CD4-positive, alpha-beta memory T cell (primary cell): ENCODE data around the gene VEPH1. TPM values are rescaled to one million over a fixed set of nuclear protein-coding genes. Genes with fewer than 3 reads are reported as not detected.

ENCODE experiments used
- CTCF ChIA-PET: fragments of 350-600 bp; sonication (Branson Sonifier 250); formaldehyde crosslinking; loops from one replicate; lab custom pipeline; 2021; ENCODE audit warnings: inconsistent platforms; ENCODE audit not compliant: partially characterized antibody; lab: Charles Lee
- POLR2A ChIA-PET: fragments of 350-600 bp; sonication (Branson Sonifier 250); formaldehyde crosslinking; loops from one replicate; lab custom pipeline; 2021; ENCODE audit not compliant: partially characterized antibody; lab: Charles Lee
- DNase-seq, 5 donors: peaks; one replicate each; pipeline versions ENCODE4 v3.0.0 to v3.0.0-alpha.2; 2020 to 2022; ENCODE audit warnings: mixed read lengths in 1 of 5
- H3K27ac ChIP-seq: one replicate; pipeline ENCODE4 v1.7.0; 2013; ENCODE audit warnings: low read depth, low read length
- H3K27me3 ChIP-seq: 2 replicates; pipeline ENCODE4 v1.7.0; 2013; ENCODE audit warnings: mild to moderate bottlenecking, low read length, moderate library complexity; ENCODE audit not compliant: insufficient read depth
- H3K36me3 ChIP-seq: 2 replicates; pipeline ENCODE4 v1.7.0; 2013; ENCODE audit warnings: mild to moderate bottlenecking, low read length, moderate library complexity; ENCODE audit not compliant: insufficient read depth
- H3K4me1 ChIP-seq: 2 replicates; pipeline ENCODE4 v1.7.0; 2013; ENCODE audit warnings: mild to moderate bottlenecking, low read length, moderate library complexity; ENCODE audit not compliant: insufficient read depth
- H3K4me3 ChIP-seq, 2 donors: one replicate each; pipeline ENCODE4 v1.7.0; 2013; ENCODE audit warnings: low read length in 2 of 2, mild to moderate bottlenecking in 1 of 2
- H3K9me3 ChIP-seq, 2 donors: one replicate each; pipeline ENCODE4 v1.7.0; 2013; ENCODE audit warnings: low read length in 2 of 2, control low read depth in 1 of 2; ENCODE audit not compliant: control insufficient read depth in 1 of 2
- H3K27ac Mint-ChIP-seq, 7 donors: one replicate each; pipeline ENCODE4 v1.8.0; 2020 to 2021; ENCODE audit warnings: mixed read lengths in 7 of 7, mild to moderate bottlenecking in 6 of 7, inconsistent platforms in 3 of 7, moderate library complexity in 3 of 7
- H3K27me3 Mint-ChIP-seq, 2 donors: one replicate each; pipeline ENCODE4 v1.8.0; 2020 to 2021; ENCODE audit warnings: mixed read lengths in 2 of 2
- H3K36me3 Mint-ChIP-seq, 2 donors: one replicate each; pipeline ENCODE4 v1.8.0; 2020 to 2021; ENCODE audit warnings: mixed read lengths in 2 of 2, inconsistent platforms in 1 of 2, mild to moderate bottlenecking in 1 of 2
- H3K4me1 Mint-ChIP-seq, 4 donors: one replicate each; pipeline ENCODE4 v1.8.0; 2020 to 2021; ENCODE audit warnings: mixed read lengths in 4 of 4, mild to moderate bottlenecking in 1 of 4
- H3K4me3 Mint-ChIP-seq, 8 donors: one replicate each; pipeline ENCODE4 v1.8.0; 2020 to 2021; ENCODE audit warnings: mixed read lengths in 8 of 8, mild to moderate bottlenecking in 7 of 8, moderate library complexity in 6 of 8, inconsistent platforms in 3 of 8
- H3K9me3 Mint-ChIP-seq, 8 donors: one replicate each; pipeline ENCODE4 v1.8.0; 2020 to 2021; ENCODE audit warnings: mixed read lengths in 8 of 8, mild to moderate bottlenecking in 5 of 8, inconsistent platforms in 3 of 8, moderate library complexity in 1 of 8
- intact Hi-C: fragments of 100-400 bp; cut with micrococcal nuclease; formaldehyde crosslinking; loops from one replicate; pipeline ENCODE4 v1.15.1; 2023
- polyA plus RNA-seq, 2 donors: library from polyadenylated mRNA; unstranded; fragments of 300-500 nt; fragmentation: Illumina TruSeq; gene quantifications; one replicate each; pipeline ENCODE4 v1.2.3, GENCODE V29; 2021
- total RNA-seq, 2 experiments: library from RNA; stranded (reverse); gene quantifications; one replicate each; pipeline ENCODE4 v1.2.3, GENCODE V29; 2021

Gene VEPH1
- total and polyA plus RNA-seq, 4 experiments from 2014 or later = not detected

DNA sequence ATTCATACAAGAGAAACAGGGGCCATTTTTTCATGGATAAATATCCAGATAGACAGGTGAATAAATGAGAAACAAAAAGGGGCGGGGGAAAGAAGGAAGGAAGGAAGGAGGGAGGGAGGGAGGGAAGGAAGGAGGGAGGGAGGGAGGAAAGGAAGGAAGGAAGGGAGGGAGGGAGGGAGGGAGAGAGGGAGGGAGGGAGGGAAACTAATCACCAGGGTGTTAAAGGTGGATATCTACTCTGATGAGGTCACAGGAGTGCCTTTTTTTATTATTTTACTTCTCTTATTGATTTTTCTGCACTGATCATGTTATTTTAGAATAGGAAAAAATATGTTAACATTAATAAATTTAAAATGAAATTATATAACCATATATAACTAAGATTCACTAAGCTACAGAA lies 10.4 kb upstream of the VEPH1 start:
- CTCF ChIA-PET = interaction anchor here (1.0 kb wide), 1 partner anchor 19 kb away, joined by 3 read pairs; no protein-coding TSS in a partner anchor
- no peaks in the 10 kb centered on the region for H3K9me3 ChIP-seq

DNA sequence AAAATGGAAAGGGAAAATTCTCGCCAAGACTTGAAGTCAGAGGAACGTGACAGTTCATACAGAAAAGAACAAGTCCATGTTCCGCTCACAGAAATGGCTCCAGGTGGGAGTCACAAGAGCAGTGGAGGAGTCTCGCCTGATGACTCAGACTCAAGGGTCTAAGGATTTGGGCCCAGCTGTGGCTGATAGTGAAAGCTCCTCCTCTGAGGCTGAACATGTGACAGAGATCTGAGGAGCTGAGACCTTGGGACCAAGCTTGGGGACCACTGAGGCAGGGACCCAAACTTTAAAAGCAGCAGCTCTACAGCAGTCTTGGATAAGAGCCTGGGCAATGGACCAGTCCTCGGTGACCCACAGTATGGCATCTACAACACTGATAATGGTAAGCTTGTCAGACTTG lies 9.3 kb upstream of the VEPH1 start:
- POLR2A ChIA-PET = no interaction called here
- no peaks in the 10 kb centered on the region for H3K36me3 Mint-ChIP-seq

More for the DNA sequence above, 10.4 kb upstream of the VEPH1 start:
- Mint-ChIP-seq H3K27ac (no peak overlapping the region), H3K27me3 (no peaks in the 10 kb centered on the region), H3K4me3 (no peak overlapping the region), H3K36me3 (no peaks in the 10 kb centered on the region), H3K9me3 (no peaks in the 10 kb centered on the region), H3K4me1 (no peaks in the 10 kb centered on the region)
- H3K27ac ChIP-seq = no peak overlapping the region
- DNase-seq = no peak
- intact Hi-C loops = no loop called here
- no peaks in the 10 kb centered on the region for H3K4me1 ChIP-seq
- H3K4me3 ChIP-seq = no peak overlapping the region
- H3K36me3 ChIP-seq = no peaks in the 10 kb centered on the region
- POLR2A ChIA-PET = interaction anchor here (0.6 kb wide), 1 partner anchor 38 kb away, joined by 3 read pairs; no protein-coding TSS in a partner anchor
- H3K27me3 ChIP-seq = no peaks in the 10 kb centered on the region

DNA sequence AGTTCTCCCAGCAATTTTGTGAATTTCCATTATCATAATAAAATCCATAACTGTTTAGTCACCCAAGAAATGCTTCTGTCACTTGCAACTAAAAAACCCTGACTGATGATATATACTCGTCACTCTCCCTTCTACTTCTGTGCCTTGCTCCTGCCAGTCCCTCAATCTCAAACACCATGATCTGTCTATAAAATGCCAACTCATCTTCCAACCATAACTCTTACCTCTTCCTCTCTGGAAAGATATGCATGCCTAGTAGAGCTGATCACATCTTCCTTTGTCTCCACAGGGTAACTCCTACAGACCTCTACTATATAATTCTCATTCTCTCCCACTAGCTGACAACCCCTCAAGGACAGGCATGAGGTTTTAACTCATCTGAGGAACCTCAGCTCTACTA lies 5.2 kb upstream of the VEPH1 start:
- H3K36me3 ChIP-seq = no peaks in the 10 kb centered on the region
- no peak overlapping the region for H3K4me3 ChIP-seq
- H3K4me1 Mint-ChIP-seq = no peaks in the 10 kb centered on the region
- ChIA-PET CTCF (no interaction called here), POLR2A (no interaction called here)
- H3K27me3 Mint-ChIP-seq = peaks cover 3 to 5% of the 10 kb centered on the region in 2 donors
- no peaks in the 10 kb centered on the region for H3K27me3 ChIP-seq
- intact Hi-C loops = no loop called here
- H3K27ac ChIP-seq = no peak overlapping the region
- peak overlapping the region in 1 of 8 donors; percentile 1 for H3K4me3 Mint-ChIP-seq
- no peak overlapping the region for H3K27ac Mint-ChIP-seq
- H3K4me1 ChIP-seq = no peaks in the 10 kb centered on the region
- DNase-seq = no peak
- H3K36me3 Mint-ChIP-seq = no peaks in the 10 kb centered on the region
- H3K9me3 Mint-ChIP-seq = peaks cover 0 to 4% (median 0%) of the 10 kb centered on the region in 8 donors
- no peaks in the 10 kb centered on the region for H3K9me3 ChIP-seq

More for the DNA sequence above, 9.3 kb upstream of the VEPH1 start:
- H3K4me1 Mint-ChIP-seq = no peaks in the 10 kb centered on the region
- Histone ChIP-seq H3K27ac (no peak overlapping the region), H3K36me3 (no peaks in the 10 kb centered on the region), H3K4me3 (no peak overlapping the region), H3K4me1 (no peaks in the 10 kb centered on the region), H3K9me3 (no peaks in the 10 kb centered on the region), H3K27me3 (no peaks in the 10 kb centered on the region)
- intact Hi-C loops = no loop called here
- peaks cover 0 to 1% (median 0%) of the 10 kb centered on the region in 8 donors for H3K9me3 Mint-ChIP-seq
- no peak for DNase-seq
- H3K27ac Mint-ChIP-seq = no peak overlapping the region
- CTCF ChIA-PET = no interaction called here
- H3K27me3 Mint-ChIP-seq = no peaks in the 10 kb centered on the region
- no peak overlapping the region for H3K4me3 Mint-ChIP-seq

DNA sequence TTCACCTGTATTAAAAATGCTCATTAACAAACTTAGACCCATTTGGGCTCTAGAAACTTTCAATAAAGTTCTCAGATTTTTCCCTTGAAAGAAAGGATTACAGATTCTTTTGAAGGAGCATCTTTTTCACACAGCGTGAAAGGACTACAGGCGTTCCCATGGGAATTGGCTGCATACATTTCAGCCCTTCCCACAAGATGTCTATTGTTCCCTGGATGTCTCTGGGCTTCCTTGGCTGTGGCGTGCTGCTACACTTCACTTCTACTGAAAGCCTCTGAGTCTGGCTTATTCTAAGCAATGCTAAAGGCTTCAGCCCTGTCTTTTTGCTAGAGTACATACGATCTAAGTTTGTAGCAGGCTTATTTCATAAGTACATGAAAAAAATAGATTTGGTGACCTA lies 1.4 kb downstream of the VEPH1 start:
- CTCF ChIA-PET = no interaction called here
- intact Hi-C loops = no loop called here
- H3K27me3 Mint-ChIP-seq = peaks cover 12 to 26% of the 10 kb centered on the region in 2 donors

DNA sequence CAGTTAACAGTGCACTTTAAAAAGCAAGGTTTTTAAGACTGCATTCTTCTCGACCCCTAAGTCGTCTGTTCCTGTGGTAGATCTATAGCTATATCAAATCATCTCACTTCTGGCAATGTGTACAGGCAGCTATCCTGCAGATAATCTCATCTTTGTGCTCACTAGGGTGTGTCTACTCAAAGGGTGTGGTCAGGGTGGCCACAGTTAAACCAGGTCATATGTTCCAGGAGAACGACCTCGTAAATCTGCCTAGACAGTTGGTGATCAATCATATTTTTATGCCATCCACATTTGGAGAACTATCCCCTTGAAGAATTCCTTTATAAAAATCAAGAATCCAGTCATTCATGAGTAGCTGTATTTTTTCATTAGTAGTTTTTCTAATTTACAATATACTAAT lies 3.0 kb downstream of the VEPH1 start:
- no peak overlapping the region for H3K4me3 ChIP-seq
- ChIA-PET CTCF (no interaction called here), POLR2A (no interaction called here)
- H3K4me3 Mint-ChIP-seq = no peak overlapping the region
- H3K9me3 ChIP-seq = no peaks in the 10 kb centered on the region
- no peaks in the 10 kb centered on the region for H3K36me3 Mint-ChIP-seq
- no peaks in the 10 kb centered on the region for H3K4me1 ChIP-seq
- H3K27ac ChIP-seq = no peak overlapping the region
- intact Hi-C loops = no loop called here
- H3K9me3 Mint-ChIP-seq = peaks cover 0 to 2% (median 0%) of the 10 kb centered on the region in 8 donors
- DNase-seq = no peak
- no peaks in the 10 kb centered on the region for H3K27me3 ChIP-seq
- H3K4me1 Mint-ChIP-seq = peaks cover 4 to 11% (median 8%) of the 10 kb centered on the region in 4 donors
- H3K27ac Mint-ChIP-seq = no peak overlapping the region
- H3K36me3 ChIP-seq = no peaks in the 10 kb centered on the region
- H3K27me3 Mint-ChIP-seq = peaks cover 9 to 22% of the 10 kb centered on the region in 2 donors

More for the DNA sequence above, 1.4 kb downstream of the VEPH1 start:
- DNase-seq = no peak
- no peak overlapping the region for H3K27ac Mint-ChIP-seq
- H3K27ac ChIP-seq = no peak overlapping the region
- peaks cover 0 to 4% (median 0%) of the 10 kb centered on the region in 8 donors for H3K9me3 Mint-ChIP-seq
- POLR2A ChIA-PET = no interaction called here
- no peak overlapping the region for H3K4me3 Mint-ChIP-seq
- H3K36me3 ChIP-seq = no peaks in the 10 kb centered on the region
- no peak overlapping the region for H3K4me3 ChIP-seq
- H3K36me3 Mint-ChIP-seq = no peaks in the 10 kb centered on the region
- no peaks in the 10 kb centered on the region for H3K27me3 ChIP-seq
- peaks cover 4 to 11% (median 8%) of the 10 kb centered on the region in 4 donors for H3K4me1 Mint-ChIP-seq
- no peaks in the 10 kb centered on the region for H3K9me3 ChIP-seq
- H3K4me1 ChIP-seq = no peaks in the 10 kb centered on the region

DNA sequence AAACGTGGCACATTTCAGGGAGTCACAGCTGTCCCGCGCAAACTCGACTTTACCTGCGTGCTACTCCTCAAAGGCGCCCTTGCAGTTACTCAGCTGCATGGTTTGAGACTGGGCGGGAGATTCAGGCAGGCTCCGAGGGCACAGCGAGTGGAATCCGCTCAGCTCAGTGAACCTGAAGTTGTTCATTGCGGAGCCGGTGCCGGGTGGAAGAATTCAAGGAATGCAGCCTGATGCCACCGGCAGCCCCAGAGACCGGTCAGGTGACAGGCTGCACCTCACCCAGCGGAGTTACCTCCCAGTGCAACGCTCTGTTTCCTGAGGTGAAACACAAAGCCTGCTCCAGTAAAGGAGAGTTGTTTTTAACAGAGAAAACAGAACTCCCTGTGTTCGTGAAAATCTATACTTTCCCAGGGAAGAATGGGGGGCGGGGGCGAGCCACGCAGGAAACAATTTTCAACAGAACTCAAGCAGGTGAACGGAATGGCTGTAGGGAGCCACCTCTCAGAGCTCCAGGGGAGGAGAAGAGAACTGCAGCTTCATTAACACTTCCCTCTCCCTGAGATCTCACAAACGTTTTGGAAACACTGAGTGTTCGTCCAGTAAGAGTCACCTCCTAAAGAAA lies 3.8 kb downstream of the VEPH1 start:
- no peak overlapping the region for H3K27ac ChIP-seq
- no peak for DNase-seq
- intact Hi-C loops = no loop called here
- Mint-ChIP-seq H3K9me3 (peaks cover 0 to 2% (median 0%) of the 10 kb centered on the region in 8 donors), H3K4me1 (peaks cover 4 to 11% (median 8%) of the 10 kb centered on the region in 4 donors), H3K27me3 (peaks cover 9 to 22% of the 10 kb centered on the region in 2 donors), H3K36me3 (no peaks in the 10 kb centered on the region), H3K27ac (no peak overlapping the region), H3K4me3 (peak overlapping the region in 5 of 8 donors; percentile 5 to 54 (median 30))
- H3K4me3 ChIP-seq = no peak overlapping the region
- no peaks in the 10 kb centered on the region for H3K36me3 ChIP-seq
- H3K27me3 ChIP-seq = no peaks in the 10 kb centered on the region
- ChIA-PET CTCF (no interaction called here), POLR2A (no interaction called here)
- no peaks in the 10 kb centered on the region for H3K4me1 ChIP-seq
- no peaks in the 10 kb centered on the region for H3K9me3 ChIP-seq

DNA sequence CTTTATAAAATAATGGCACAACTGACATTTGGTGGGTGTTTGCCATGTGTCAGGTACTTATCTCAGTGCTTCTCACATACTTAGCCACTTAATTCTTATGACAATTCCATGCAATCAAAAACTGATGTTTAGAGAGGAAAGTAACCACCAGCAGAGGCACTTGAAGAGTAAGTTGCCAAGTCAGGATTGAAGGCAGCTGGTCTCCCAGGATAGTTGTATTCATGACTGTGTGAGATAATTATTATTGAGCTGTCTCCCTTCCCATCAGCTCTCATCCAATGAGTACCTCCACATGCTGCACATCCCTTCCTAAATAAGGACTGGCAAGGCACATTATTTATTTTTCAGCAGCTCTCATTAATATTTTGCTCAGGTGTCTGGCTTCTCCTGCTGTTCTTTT lies 4.8 kb downstream of the VEPH1 start:
- Histone ChIP-seq H3K27me3 (no peaks in the 10 kb centered on the region), H3K9me3 (no peaks in the 10 kb centered on the region), H3K4me3 (no peak overlapping the region), H3K36me3 (no peaks in the 10 kb centered on the region), H3K27ac (no peak overlapping the region), H3K4me1 (no peaks in the 10 kb centered on the region)
- Mint-ChIP-seq H3K4me3 (no peak overlapping the region), H3K27me3 (peaks cover 10 to 26% of the 10 kb centered on the region in 2 donors), H3K27ac (no peak overlapping the region), H3K9me3 (peaks cover 0 to 2% (median 0%) of the 10 kb centered on the region in 8 donors), H3K4me1 (peaks cover 4 to 11% (median 8%) of the 10 kb centered on the region in 4 donors), H3K36me3 (no peaks in the 10 kb centered on the region)
- intact Hi-C loops = no loop called here
- no peak for DNase-seq
- POLR2A ChIA-PET = no interaction called here
- CTCF ChIA-PET = no interaction called here
